Loucy (cell line): ENCODE data around the gene SGF29.

Source experiments
- EZH2phosphoT487 ChIP-seq: fragments of 200-600 bp; IDR thresholded peaks from 2 replicates; pipeline ENCODE4 v1.6.1; 2018; ENCODE audit warnings: antibody characterized with exemption, mild to moderate bottlenecking, moderate library complexity, borderline replicate concordance
- TF ChIP-seq, protein P1 (sequence below): fragments of 200-600 bp; sonication (generic); conservative IDR thresholded peaks from 2 replicates; pipeline ENCODE4 v1.5.1; 2014; ENCODE audit warnings: mild to moderate bottlenecking, antibody characterized with exemption, low read length

GRCh38 chr16:28575446-28576109 lies 21.9 kb downstream of the SGF29 start:
- TF ChIP-seq, protein P1, sequence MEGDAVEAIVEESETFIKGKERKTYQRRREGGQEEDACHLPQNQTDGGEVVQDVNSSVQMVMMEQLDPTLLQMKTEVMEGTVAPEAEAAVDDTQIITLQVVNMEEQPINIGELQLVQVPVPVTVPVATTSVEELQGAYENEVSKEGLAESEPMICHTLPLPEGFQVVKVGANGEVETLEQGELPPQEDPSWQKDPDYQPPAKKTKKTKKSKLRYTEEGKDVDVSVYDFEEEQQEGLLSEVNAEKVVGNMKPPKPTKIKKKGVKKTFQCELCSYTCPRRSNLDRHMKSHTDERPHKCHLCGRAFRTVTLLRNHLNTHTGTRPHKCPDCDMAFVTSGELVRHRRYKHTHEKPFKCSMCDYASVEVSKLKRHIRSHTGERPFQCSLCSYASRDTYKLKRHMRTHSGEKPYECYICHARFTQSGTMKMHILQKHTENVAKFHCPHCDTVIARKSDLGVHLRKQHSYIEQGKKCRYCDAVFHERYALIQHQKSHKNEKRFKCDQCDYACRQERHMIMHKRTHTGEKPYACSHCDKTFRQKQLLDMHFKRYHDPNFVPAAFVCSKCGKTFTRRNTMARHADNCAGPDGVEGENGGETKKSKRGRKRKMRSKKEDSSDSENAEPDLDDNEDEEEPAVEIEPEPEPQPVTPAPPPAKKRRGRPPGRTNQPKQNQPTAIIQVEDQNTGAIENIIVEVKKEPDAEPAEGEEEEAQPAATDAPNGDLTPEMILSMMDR = no peak
- TF ChIP-seq EZH2phosphoT487 = no peak
